Stimulated activated CD4-positive, alpha-beta T cell treated with anti-CD3 and anti-CD28 coated beads, Interleukin-1b, Interleukin-23, amount 100 ng/mL, for 48 hours (primary cell): ENCODE data around the gene CCN6.

ENCODE experiments used
- DNase-seq: peaks from one replicate; pipeline ENCODE4 v3.0.0-alpha.2; 2020

Gene CCN6

DNA sequence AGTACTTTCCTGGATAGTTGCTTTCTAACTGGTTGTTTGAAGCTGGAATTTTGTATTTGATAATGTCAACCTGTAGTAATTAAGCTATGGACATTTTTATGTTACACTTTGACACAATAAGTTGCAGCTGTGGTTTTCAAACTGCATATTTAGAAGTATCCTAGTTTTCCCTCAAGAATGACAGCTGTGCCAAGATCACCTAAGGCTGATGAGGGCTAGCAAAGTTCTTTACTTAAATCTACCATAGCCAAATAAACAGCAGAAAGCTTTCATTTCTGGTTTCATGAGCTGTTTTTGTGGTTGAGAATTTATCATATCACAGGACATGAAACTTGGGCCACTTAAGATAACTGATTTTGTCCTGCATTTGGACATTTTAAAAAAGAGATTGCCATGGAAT is 64.1 kb downstream of the CCN6 start:
- DNase-seq = no peak
